ENCODE measurements around the gene SMARCAL1. TPM values are rescaled to one million over a fixed set of nuclear protein-coding genes. Genes with fewer than 3 reads are reported as not detected.

The SMARCAL1 gene
- total and polyA plus RNA-seq, 8 donors: 5.5 to 12.8 (median 7.4) TPM

GRCh38 chr2:216491793-216492596 is 79.7 kb downstream of the SMARCAL1 start:
- intact Hi-C loops (cut with DNase I): no loop called here
- ATAC-seq (peak in 2 of 4 donors; percentile 25 to 43), FAIRE-seq (no peak), DNase-seq (no peak)
- H3K36me3 ChIP-seq: no peaks in the 10 kb centered on the region
- WGBS, 2 donors: 74 to 79% methylated on average over 9 of the region's 9 CpGs
- no peaks in the 10 kb centered on the region for H3K9me3 ChIP-seq
- TF ChIP-seq, protein P1, sequence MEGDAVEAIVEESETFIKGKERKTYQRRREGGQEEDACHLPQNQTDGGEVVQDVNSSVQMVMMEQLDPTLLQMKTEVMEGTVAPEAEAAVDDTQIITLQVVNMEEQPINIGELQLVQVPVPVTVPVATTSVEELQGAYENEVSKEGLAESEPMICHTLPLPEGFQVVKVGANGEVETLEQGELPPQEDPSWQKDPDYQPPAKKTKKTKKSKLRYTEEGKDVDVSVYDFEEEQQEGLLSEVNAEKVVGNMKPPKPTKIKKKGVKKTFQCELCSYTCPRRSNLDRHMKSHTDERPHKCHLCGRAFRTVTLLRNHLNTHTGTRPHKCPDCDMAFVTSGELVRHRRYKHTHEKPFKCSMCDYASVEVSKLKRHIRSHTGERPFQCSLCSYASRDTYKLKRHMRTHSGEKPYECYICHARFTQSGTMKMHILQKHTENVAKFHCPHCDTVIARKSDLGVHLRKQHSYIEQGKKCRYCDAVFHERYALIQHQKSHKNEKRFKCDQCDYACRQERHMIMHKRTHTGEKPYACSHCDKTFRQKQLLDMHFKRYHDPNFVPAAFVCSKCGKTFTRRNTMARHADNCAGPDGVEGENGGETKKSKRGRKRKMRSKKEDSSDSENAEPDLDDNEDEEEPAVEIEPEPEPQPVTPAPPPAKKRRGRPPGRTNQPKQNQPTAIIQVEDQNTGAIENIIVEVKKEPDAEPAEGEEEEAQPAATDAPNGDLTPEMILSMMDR (IDR thresholded peaks at IDR 0.05): no peak
- no peaks in the 10 kb centered on the region for H3K27me3 ChIP-seq
- H3K27ac ChIP-seq: no peak overlapping the region
- H3K4me1 ChIP-seq: no peaks in the 10 kb centered on the region
- no peak overlapping the region for H3K4me3 ChIP-seq

DNA sequence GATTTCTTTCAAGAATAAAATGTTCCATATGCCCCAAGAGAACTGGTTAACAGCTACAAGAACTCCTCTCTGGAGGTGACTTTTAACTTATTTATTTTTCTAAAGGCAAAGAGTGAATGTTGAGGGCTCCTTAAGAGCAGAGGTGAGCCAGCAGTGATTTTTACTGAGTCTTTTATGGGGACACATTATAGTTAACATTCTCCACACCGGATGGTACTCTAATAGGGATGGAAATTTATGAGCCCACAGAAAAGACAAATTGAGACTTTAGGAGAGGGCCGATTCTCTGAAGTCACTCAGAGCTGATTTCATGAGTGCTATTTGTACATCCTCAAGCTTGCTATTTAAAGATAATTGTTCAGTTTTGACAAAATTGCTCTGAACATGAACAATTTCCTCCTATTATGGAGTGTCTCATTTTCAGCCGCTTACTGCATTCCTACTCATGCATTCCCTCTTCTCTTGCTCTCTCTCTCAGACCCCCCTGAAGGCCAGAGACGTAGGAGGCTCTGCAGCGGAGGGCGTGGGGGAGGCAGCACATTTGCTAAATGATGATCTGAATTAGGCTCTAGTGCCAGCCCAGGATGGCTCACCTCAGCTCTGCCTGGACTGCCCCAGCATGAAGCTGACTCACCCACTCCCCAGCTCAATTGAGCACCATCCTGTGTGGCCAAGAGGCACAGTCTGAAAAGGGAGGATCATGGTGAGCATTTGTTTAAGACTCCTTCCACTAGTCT is 80.5 kb downstream of the SMARCAL1 start:
- no peak for ATAC-seq
- 84 to 85% methylated on average over 6 of the region's 6 CpGs for WGBS, 2 donors
- H3K27ac ChIP-seq: no peak overlapping the region
- H3K27me3 ChIP-seq: no peaks in the 10 kb centered on the region
- no peak for FAIRE-seq
- H3K4me3 ChIP-seq: no peak overlapping the region
- H3K9me3 ChIP-seq: no peaks in the 10 kb centered on the region
- peaks cover 0 to 4% (median 0%) of the 10 kb centered on the region in 3 donors for H3K4me1 ChIP-seq
- no peaks in the 10 kb centered on the region for H3K36me3 ChIP-seq
- DNase-seq: no peak
- intact Hi-C loops (cut with DNase I): no loop called here
- TF ChIP-seq, protein P1 (IDR thresholded peaks at IDR 0.05): no peak

DNA sequence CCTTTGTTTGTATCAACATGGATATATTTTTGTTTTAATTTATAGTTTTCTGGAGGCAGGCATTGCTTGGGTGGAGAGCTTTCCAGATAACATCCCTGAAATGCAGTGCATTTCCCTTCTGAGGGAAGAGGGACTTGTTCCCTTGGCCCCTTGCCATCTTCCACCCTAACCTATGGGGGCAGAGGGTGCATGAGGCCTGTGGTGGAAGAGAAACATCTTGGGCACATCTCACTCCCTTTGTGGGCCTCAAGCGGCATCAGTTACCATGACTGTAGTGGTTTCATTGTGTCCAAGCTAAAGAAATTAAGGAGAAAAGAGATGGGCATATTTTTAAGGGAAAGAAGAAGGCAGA is 81.0 kb downstream of the SMARCAL1 start:
- Histone ChIP-seq H3K36me3 (no peaks in the 10 kb centered on the region), H3K4me1 (peaks cover 0 to 7% (median 0%) of the 10 kb centered on the region in 3 donors), H3K4me3 (no peak overlapping the region), H3K27me3 (no peaks in the 10 kb centered on the region), H3K9me3 (no peaks in the 10 kb centered on the region), H3K27ac (no peak overlapping the region)
- DNase-seq (no peak), FAIRE-seq (no peak), ATAC-seq (no peak)
- TF ChIP-seq, protein P1 (IDR thresholded peaks at IDR 0.05): no peak
- intact Hi-C loops (cut with DNase I): no loop called here
- 97 to 100% methylated on average over 1 of the region's 1 CpG for WGBS, 2 donors

GRCh38 chr2:216495656-216496055 is 83.4 kb downstream of the SMARCAL1 start:
- no peaks in the 10 kb centered on the region for H3K9me3 ChIP-seq

More at GRCh38 chr2:216495656-216496055, 83.4 kb downstream of the SMARCAL1 start:
- intact Hi-C loops (cut with DNase I): no loop called here
- H3K27me3 ChIP-seq: no peaks in the 10 kb centered on the region
- H3K36me3 ChIP-seq: peaks cover 0 to 9% (median 7%) of the 10 kb centered on the region in 3 donors
- FAIRE-seq: no peak
- H3K4me1 ChIP-seq: peaks cover 5 to 19% (median 11%) of the 10 kb centered on the region in 3 donors
- no peak for DNase-seq
- ATAC-seq: no peak
- 82 to 87% methylated on average over 2 of the region's 2 CpGs for WGBS, 2 donors
- H3K27ac ChIP-seq: no peak overlapping the region
- TF ChIP-seq, protein P1 (IDR thresholded peaks at IDR 0.05): no peak
- H3K4me3 ChIP-seq: no peak overlapping the region
